GM12878 (cell line): ENCODE measurements around the gene ASAP2. TPM values are rescaled to one million over a fixed set of nuclear protein-coding genes. Genes with fewer than 3 reads are reported as not detected.

Experiments
- ATAC-seq: fragments of 200-7000 bp; cut with Tn5 transposase; 3 replicates; pipeline ENCODE4 v1.9.1; 2020; ENCODE audit warnings: mild to moderate bottlenecking, moderate library complexity
- BruUV-seq: library from RNA; stranded (reverse); fragments of 400-500 nt; replicated peaks from 2 replicates; lab custom pipeline; 2021; lab: Mats Ljungman, UMichigan
- CTCF ChIA-PET: fragments of 300-600 bp; sonication (Branson Sonifier 250); formaldehyde crosslinking; extraction: SDS; loops from one replicate; lab custom pipeline; 2021; ENCODE audit warnings: inconsistent platforms; lab: Yijun Ruan, JAX
- POLR2A ChIA-PET: fragments of 350-600 bp; formaldehyde crosslinking; extraction: SDS; loops from one replicate; lab custom pipeline; 2021; ENCODE audit warnings: inconsistent platforms; lab: Charles Lee
- RAD21 ChIA-PET: fragments of 300-600 bp; sonication (Branson Sonifier 250); formaldehyde crosslinking; loops from one replicate; lab custom pipeline; 2023; ENCODE audit warnings: antibody characterized with exemption; ENCODE audit not compliant: unreplicated experiment; lab: Charles Lee
- SMC1A ChIA-PET: fragments of 300-600 bp; sonication (Branson Sonifier 250); formaldehyde crosslinking; loops from one replicate; lab custom pipeline; 2023; ENCODE audit not compliant: unreplicated experiment, uncharacterized antibody; lab: Charles Lee
- DNase-seq: peaks from one replicate; pipeline ENCODE4 v3.0.0-alpha.2; 2011; ENCODE audit warnings: low read depth, low spot score
- FAIRE-seq: peaks from 3 replicates; lab custom pipeline; 2011; peaks lifted over from hg19 to GRCh38; lab: Jason Lieb, UNC
- H2AFZ ChIP-seq: 2 replicates; pipeline ENCODE4 v1.6.0; 2011; ENCODE audit warnings: low read depth, low read length, control low read depth; ENCODE audit not compliant: control insufficient read depth
- H3K27ac ChIP-seq: 2 replicates; pipeline ENCODE4 v1.5.1; 2011; ENCODE audit warnings: control low read depth; ENCODE audit not compliant: control insufficient read depth, insufficient read depth
- H3K27me3 ChIP-seq, 2 experiments: replicated peaks in 1 of 2; 2 replicates each; pipeline versions ENCODE4 v1.6.0 to v1.6.1; 2011; ENCODE audit warnings: low read length in 1 of 2; ENCODE audit not compliant: control insufficient read depth in 2 of 2, insufficient read depth in 2 of 2
- H3K36me3 ChIP-seq, 2 experiments: 2 replicates each; pipeline ENCODE4 v1.5.1; 2011; ENCODE audit warnings: low read length in 1 of 2; ENCODE audit not compliant: control insufficient read depth in 2 of 2, insufficient read depth in 2 of 2
- H3K4me1 ChIP-seq: 2 replicates; pipeline ENCODE4 v1.6.1; 2011; ENCODE audit warnings: mild to moderate bottlenecking, low read length, moderate library complexity, mixed read lengths; ENCODE audit not compliant: control insufficient read depth, insufficient read depth
- H3K4me2 ChIP-seq: 2 replicates; pipeline ENCODE4 v1.6.0; 2011; ENCODE audit warnings: control low read depth; ENCODE audit not compliant: control insufficient read depth, insufficient read depth
- H3K4me3 ChIP-seq: fragments of 200-600 bp; sonication (generic); 2 replicates; pipeline ENCODE4 v1.5.1; 2016
- H3K79me2 ChIP-seq: 2 replicates; pipeline ENCODE4 v1.6.0; 2011; ENCODE audit warnings: low read length; ENCODE audit not compliant: control insufficient read depth, insufficient read depth
- H3K9ac ChIP-seq: 2 replicates; pipeline ENCODE4 v1.8.0; 2011; ENCODE audit warnings: low read length, control low read depth, mixed read lengths; ENCODE audit not compliant: control insufficient read depth, insufficient read depth
- H3K9me3 ChIP-seq: replicated peaks from 3 replicates; pipeline ENCODE4 v1.5.1; 2011; ENCODE audit warnings: mild to moderate bottlenecking, low read length; ENCODE audit not compliant: control insufficient read depth, insufficient read depth
- H4K20me1 ChIP-seq: 2 replicates; pipeline ENCODE4 v1.6.0; 2011; ENCODE audit not compliant: control insufficient read depth, insufficient read depth
- EP300 ChIP-seq, 2 experiments: fragments of 150-350 bp in 1 of 2; IDR thresholded peaks; 2 replicates each; pipeline ENCODE4 v1.6.1; 2011 to 2012; ENCODE audit warnings: low read depth in 2 of 2, low read length in 2 of 2, borderline replicate concordance in 1 of 2, improper control_type of control experiment in 1 of 2, inconsistent platforms in 1 of 2; ENCODE audit not compliant: control insufficient read depth in 1 of 2
- GATAD2B ChIP-seq: fragments of 450-650 bp; conservative IDR thresholded peaks from 2 replicates; pipeline ENCODE4 v1.6.1; 2017; ENCODE audit warnings: low read depth, mild to moderate bottlenecking, moderate library complexity
- IKZF1 ChIP-seq: fragments of 450-650 bp; conservative IDR thresholded peaks from 2 replicates; pipeline ENCODE4 v1.6.1; 2017; ENCODE audit warnings: antibody characterized with exemption, mild to moderate bottlenecking
- JUND ChIP-seq: IDR thresholded peaks from 2 replicates; pipeline ENCODE4 v1.6.1; 2012; ENCODE audit warnings: low read depth, mild to moderate bottlenecking, low read length, improper control_type of control experiment, moderate library complexity
- MXI1 ChIP-seq: fragments of 150-350 bp; IDR thresholded peaks from 2 replicates; pipeline ENCODE4 v1.6.1; 2011; ENCODE audit warnings: low read depth, mild to moderate bottlenecking, inconsistent platforms, low read length, improper control_type of control experiment
- NFYA ChIP-seq: IDR thresholded peaks from 2 replicates; pipeline ENCODE4 v1.6.1; 2011; ENCODE audit warnings: low read depth, mild to moderate bottlenecking, low read length, improper control_type of control experiment, borderline replicate concordance
- NRF1 ChIP-seq: conservative IDR thresholded peaks from 2 replicates; pipeline ENCODE4 v1.6.1; 2011; ENCODE audit warnings: mild to moderate bottlenecking, low read depth, low read length, improper control_type of control experiment
- PML ChIP-seq: IDR thresholded peaks from 2 replicates; pipeline ENCODE4 v1.6.1; 2012; ENCODE audit warnings: low read length, inconsistent platforms
- RBBP5 ChIP-seq: fragments of 200-600 bp; sonication (generic); conservative IDR thresholded peaks from 2 replicates; pipeline ENCODE4 v1.6.1; 2016
- SIN3A ChIP-seq: IDR thresholded peaks from 2 replicates; pipeline ENCODE4 v1.6.1; 2012; ENCODE audit warnings: low read depth, low read length, improper control_type of control experiment
- SREBF1 ChIP-seq: IDR thresholded peaks from 2 replicates; pipeline ENCODE4 v1.6.1; 2012; ENCODE audit warnings: mild to moderate bottlenecking, low read length
- STAT1 ChIP-seq: fragments of 450-650 bp; conservative IDR thresholded peaks from 2 replicates; pipeline ENCODE4 v1.6.1; 2014; ENCODE audit warnings: antibody characterized with exemption, mild to moderate bottlenecking
- TAF1 ChIP-seq: IDR thresholded peaks from 2 replicates; pipeline ENCODE4 v1.6.1; 2011; ENCODE audit warnings: mild to moderate bottlenecking, low read depth, low read length, borderline replicate concordance
- TCF3 ChIP-seq: IDR thresholded peaks from 2 replicates; pipeline ENCODE4 v1.6.1; 2012; ENCODE audit warnings: low read depth, mild to moderate bottlenecking, low read length, borderline replicate concordance; ENCODE audit not compliant: insufficient read depth
- YY1 ChIP-seq: IDR thresholded peaks from 2 replicates; pipeline ENCODE4 v1.6.1; 2011; ENCODE audit warnings: low read depth, mild to moderate bottlenecking, low read length
- ZBED1 ChIP-seq: IDR thresholded peaks from 2 replicates; pipeline ENCODE4 v1.6.1; 2016; ENCODE audit warnings: borderline replicate concordance
- ZNF24 ChIP-seq: fragments of 450-650 bp; IDR thresholded peaks from 2 replicates; pipeline ENCODE4 v1.6.1; 2017; ENCODE audit warnings: antibody characterized with exemption, mild to moderate bottlenecking
- ZNF622 ChIP-seq: fragments of 450-650 bp; IDR thresholded peaks from 2 replicates; pipeline ENCODE4 v1.6.1; 2017; ENCODE audit warnings: mild to moderate bottlenecking, inconsistent platforms
- ZZZ3 ChIP-seq: IDR thresholded peaks from 2 replicates; pipeline ENCODE4 v1.6.1; 2011; ENCODE audit warnings: low read depth; ENCODE audit not compliant: control insufficient read depth, insufficient read length
- WGBS: methylation state at CpG from one replicate; pipeline ENCODE4 v1.1.6; 2016; ENCODE audit warnings: low lambda C conversion rate; ENCODE audit not compliant: insufficient replicate concordance, insufficient coverage; ENCODE audit errors: missing lambda C conversion rate; 5-methylcytosine and 5-hydroxymethylcytosine counted together
- in situ Hi-C: fragments of 300-500 bp; cut with MboI; formaldehyde crosslinking; loops from 9 replicates; pipeline ENCODE4 v1.14.3; 2018; ENCODE audit warnings: mixed read lengths
- intact Hi-C: fragments of 100-400 bp; cut with micrococcal nuclease; formaldehyde crosslinking; loops from one replicate; pipeline ENCODE4 v1.14.2; 2022; ENCODE audit not compliant: unreplicated experiment
- polyA plus RNA-seq, 11 experiments: library from polyadenylated mRNA; depleted of rRNA in 4 of 11; unstranded in 6 of 11; stranded (reverse) in 5 of 11; fragments of >200 nt; fragmentation: Nextera tagmentation in 4 of 11; fragmentation: Illumina TruSeq in 1 of 11; extraction: Ambion mirVana in 4 of 11; extraction: Trizol in 1 of 11; gene quantifications; 1 replicate in 1 of 11; 2 replicates in 10 of 11; pipeline versions ENCODE4 v1.2.1 to v1.2.3, GENCODE V29; 2011 to 2016; ENCODE audit warnings: inconsistent platforms in 2 of 11, missing spikeins in 2 of 11, low read depth in 1 of 11
- total RNA-seq, 4 experiments: library from RNA; depleted of rRNA in 3 of 4; stranded (reverse); fragments of >200 nt in 3 of 4; fragmentation: Illumina TruSeq in 1 of 4; extraction: Trizol in 1 of 4; gene quantifications; 2 replicates each; pipeline versions ENCODE4 v1.2.1 to v1.2.3, GENCODE V29; 2013 to 2021
- TF ChIP-seq, protein P1 (sequence below): fragments of 450-650 bp; IDR thresholded peaks from 2 replicates; pipeline ENCODE4 v1.6.1; 2017; ENCODE audit warnings: borderline replicate concordance

Gene ASAP2
- total and polyA plus RNA-seq, 10 of the 15 experiments (the other 5 are each of a cell fraction or from before 2014, with no cell fraction given) = 0.05 to 0.27 (median 0.07) TPM; not detected in 4

DNA sequence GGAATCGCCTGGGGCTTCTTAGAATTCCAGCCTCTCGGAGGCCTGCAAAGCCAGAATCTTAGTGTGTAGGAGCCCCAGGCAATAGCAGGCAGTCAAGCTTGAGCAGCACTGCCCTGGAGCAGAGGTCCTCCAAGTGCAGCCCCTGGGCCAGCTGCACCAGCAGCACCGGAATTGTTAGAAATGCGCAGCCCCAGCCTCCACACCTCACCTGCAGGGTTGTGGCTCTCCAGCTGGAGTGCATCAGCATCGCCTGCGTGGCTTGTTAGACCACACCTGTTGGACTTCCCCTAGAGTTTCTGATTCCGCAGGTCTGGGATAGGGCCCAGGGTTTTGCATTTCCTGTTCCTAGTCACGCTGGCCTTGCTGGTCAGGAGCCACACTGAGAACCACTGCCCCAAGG lies 100.3 kb downstream of the ASAP2 start:
- TF ChIP-seq STAT1 = no peak
- no peak for TF ChIP-seq NRF1
- TF ChIP-seq NFYA = no peak
- TF ChIP-seq TCF3 = no peak
- TF ChIP-seq PML = no peak
- no peak for TF ChIP-seq SIN3A
- TF ChIP-seq SREBF1 = no peak
- TF ChIP-seq TAF1 = no peak
- no peak for TF ChIP-seq ZBED1
- TF ChIP-seq YY1 = no peak
- TF ChIP-seq, protein P1, sequence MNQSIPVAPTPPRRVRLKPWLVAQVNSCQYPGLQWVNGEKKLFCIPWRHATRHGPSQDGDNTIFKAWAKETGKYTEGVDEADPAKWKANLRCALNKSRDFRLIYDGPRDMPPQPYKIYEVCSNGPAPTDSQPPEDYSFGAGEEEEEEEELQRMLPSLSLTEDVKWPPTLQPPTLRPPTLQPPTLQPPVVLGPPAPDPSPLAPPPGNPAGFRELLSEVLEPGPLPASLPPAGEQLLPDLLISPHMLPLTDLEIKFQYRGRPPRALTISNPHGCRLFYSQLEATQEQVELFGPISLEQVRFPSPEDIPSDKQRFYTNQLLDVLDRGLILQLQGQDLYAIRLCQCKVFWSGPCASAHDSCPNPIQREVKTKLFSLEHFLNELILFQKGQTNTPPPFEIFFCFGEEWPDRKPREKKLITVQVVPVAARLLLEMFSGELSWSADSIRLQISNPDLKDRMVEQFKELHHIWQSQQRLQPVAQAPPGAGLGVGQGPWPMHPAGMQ = no peak
- TF ChIP-seq ZNF622 = no peak
- TF ChIP-seq RBBP5 = no peak
- TF ChIP-seq JUND = no peak
- TF ChIP-seq GATAD2B = no peak
- TF ChIP-seq EP300 (IDR thresholded peaks at IDR 0.05; ENCODE audit: borderline replicate concordance in 1 of 2, control insufficient read depth in 1 of 2, low read depth in 2 of 2, low read length in 2 of 2) = no peak
- no peak for TF ChIP-seq IKZF1
- no peak for TF ChIP-seq ZNF24
- no peak for TF ChIP-seq ZZZ3
- TF ChIP-seq MXI1 = no peak
- H2AFZ ChIP-seq = no peak overlapping the region
- WGBS = 27% methylated on average over 8 of the region's 8 CpGs
- no peaks in the 10 kb centered on the region for H3K36me3 ChIP-seq
- no peaks in the 10 kb centered on the region for H3K4me1 ChIP-seq
- no TSS peak for BruUV-seq
- ChIA-PET POLR2A (no interaction called here), CTCF (no interaction called here), SMC1A (no interaction called here), RAD21 (no interaction called here)
- intact Hi-C loops = no loop called here
- H3K27me3 ChIP-seq = no peaks in the 10 kb centered on the region
- H3K4me3 ChIP-seq = no peak overlapping the region
- H3K4me2 ChIP-seq = no peak overlapping the region
- H3K79me2 ChIP-seq = no peaks in the 10 kb centered on the region
- in situ Hi-C loops = no loop called here
- DNase-seq (no peak), ATAC-seq (no peak), FAIRE-seq (no peak)
- H3K27ac ChIP-seq = no peak overlapping the region
- H4K20me1 ChIP-seq = no peaks in the 10 kb centered on the region
- H3K9me3 ChIP-seq = no peaks in the 10 kb centered on the region
- H3K9ac ChIP-seq = no peak overlapping the region
